LNCAP (cell line): ENCODE measurements around the gene SEC24D.

Experiments
- CTCF ChIP-seq: fragments of 450-650 bp; IDR thresholded peaks from 2 replicates; pipeline ENCODE4 v1.5.1; 2017; ENCODE audit warnings: mild to moderate bottlenecking

SEC24D gene

GRCh38 chr4:118839221-118839927, 3.4 kb upstream of the SEC24D start:
- no peak for TF ChIP-seq CTCF

GRCh38 chr4:118837121-118837507, 1.2 kb upstream of the SEC24D start:
- no peak for TF ChIP-seq CTCF

GRCh38 chr4:118836301-118837120, 585 bp upstream of the SEC24D start:
- no peak for TF ChIP-seq CTCF

- no peak for TF ChIP-seq CTCF
Observed at GRCh38 chr4:118834960-118835569, 861 bp downstream of the SEC24D start.

GRCh38 chr4:118834070-118834469, 1.9 kb downstream of the SEC24D start:
- TF ChIP-seq CTCF: no peak

- no peak for TF ChIP-seq CTCF
Observed at GRCh38 chr4:118833192-118833820, 2.6 kb downstream of the SEC24D start.

GRCh38 chr4:118829107-118829506, 6.8 kb downstream of the SEC24D start:
- TF ChIP-seq CTCF: no peak
